Measurements from ENCODE around the gene TMEM183A. TPM values are rescaled to one million over a fixed set of nuclear protein-coding genes. Genes with fewer than 3 reads are reported as not detected.

TMEM183A gene
- total and polyA plus RNA-seq, 7 donors = 17.1 to 33.9 (median 20.9) TPM

DNA sequence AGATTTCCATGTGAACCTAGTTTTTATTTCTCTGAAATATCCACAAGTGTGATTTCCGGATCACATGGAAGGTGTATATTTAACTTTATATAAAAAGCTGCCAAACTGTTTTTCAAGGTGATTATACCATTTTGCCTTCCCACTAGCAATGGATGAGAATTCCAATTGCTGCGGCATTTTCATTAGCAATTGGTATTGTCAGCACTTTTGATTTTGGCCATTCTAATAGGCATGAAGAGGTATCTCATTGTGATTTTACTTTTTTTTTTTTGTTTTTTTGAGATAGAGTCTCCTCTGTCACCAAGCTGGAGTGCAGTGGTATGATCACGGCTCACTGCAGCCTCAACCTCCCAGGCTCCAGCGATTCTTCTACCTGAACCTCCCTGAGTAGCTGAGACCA is 35.1 kb upstream of the TMEM183A start:
- no peaks in the 10 kb centered on the region for H3K27me3 ChIP-seq (ENCODE audit: insufficient read depth in 3 of 3, low read length in 2 of 3)
- no peaks in the 10 kb centered on the region for H3K4me1 ChIP-seq
- no peaks in the 10 kb centered on the region for H3K36me3 ChIP-seq (ENCODE audit: insufficient read depth in 1 of 2, low read depth in 1 of 2)
- intact Hi-C loops (cut with DNase I) = no loop called here
- 69 to 73% (median 73%) methylated on average over 4 of the region's 4 CpGs for WGBS, 3 donors
- H3K9me3 ChIP-seq = no peaks in the 10 kb centered on the region
- ATAC-seq (no peak), DNase-seq (no peak)
- no peak overlapping the region for H3K4me3 ChIP-seq
- TF ChIP-seq, protein P1, sequence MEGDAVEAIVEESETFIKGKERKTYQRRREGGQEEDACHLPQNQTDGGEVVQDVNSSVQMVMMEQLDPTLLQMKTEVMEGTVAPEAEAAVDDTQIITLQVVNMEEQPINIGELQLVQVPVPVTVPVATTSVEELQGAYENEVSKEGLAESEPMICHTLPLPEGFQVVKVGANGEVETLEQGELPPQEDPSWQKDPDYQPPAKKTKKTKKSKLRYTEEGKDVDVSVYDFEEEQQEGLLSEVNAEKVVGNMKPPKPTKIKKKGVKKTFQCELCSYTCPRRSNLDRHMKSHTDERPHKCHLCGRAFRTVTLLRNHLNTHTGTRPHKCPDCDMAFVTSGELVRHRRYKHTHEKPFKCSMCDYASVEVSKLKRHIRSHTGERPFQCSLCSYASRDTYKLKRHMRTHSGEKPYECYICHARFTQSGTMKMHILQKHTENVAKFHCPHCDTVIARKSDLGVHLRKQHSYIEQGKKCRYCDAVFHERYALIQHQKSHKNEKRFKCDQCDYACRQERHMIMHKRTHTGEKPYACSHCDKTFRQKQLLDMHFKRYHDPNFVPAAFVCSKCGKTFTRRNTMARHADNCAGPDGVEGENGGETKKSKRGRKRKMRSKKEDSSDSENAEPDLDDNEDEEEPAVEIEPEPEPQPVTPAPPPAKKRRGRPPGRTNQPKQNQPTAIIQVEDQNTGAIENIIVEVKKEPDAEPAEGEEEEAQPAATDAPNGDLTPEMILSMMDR (IDR thresholded peaks at IDR 0.05) = no peak
- H3K27ac ChIP-seq = no peak overlapping the region

DNA sequence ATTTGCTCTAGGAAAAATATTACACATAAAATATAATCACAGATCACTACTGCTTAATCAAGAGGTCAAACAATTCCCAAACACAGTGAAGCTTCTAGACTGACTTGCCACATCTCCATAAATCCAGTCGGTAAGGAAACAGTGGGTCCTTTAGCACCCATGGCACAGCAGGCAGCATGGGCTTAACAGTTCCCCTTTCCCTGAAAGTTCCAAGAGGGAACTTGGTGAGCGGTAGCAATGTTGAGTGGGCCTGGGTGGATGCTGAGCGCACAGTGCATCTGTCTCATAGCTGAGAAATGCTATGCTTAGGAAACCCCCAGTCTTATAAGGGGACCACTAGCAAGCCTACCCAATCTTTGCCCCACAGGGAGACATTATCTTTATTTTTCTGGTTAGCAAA is 32.3 kb upstream of the TMEM183A start:
- Histone ChIP-seq H3K4me3 (no peak overlapping the region), H3K9me3 (no peaks in the 10 kb centered on the region), H3K27me3 (ENCODE audit: insufficient read depth in 3 of 3, low read length in 2 of 3) (peaks cover 0 to 3% (median 0%) of the 10 kb centered on the region in 3 donors), H3K36me3 (ENCODE audit: insufficient read depth in 1 of 2, low read depth in 1 of 2) (no peaks in the 10 kb centered on the region), H3K27ac (no peak overlapping the region), H3K4me1 (no peaks in the 10 kb centered on the region)
- 88 to 94% (median 92%) methylated on average over 3 of the region's 3 CpGs for WGBS, 3 donors
- TF ChIP-seq, protein P1 (IDR thresholded peaks at IDR 0.05) = no peak
- ATAC-seq (no peak), DNase-seq (no peak)
- intact Hi-C loops (cut with DNase I) = no loop called here

DNA sequence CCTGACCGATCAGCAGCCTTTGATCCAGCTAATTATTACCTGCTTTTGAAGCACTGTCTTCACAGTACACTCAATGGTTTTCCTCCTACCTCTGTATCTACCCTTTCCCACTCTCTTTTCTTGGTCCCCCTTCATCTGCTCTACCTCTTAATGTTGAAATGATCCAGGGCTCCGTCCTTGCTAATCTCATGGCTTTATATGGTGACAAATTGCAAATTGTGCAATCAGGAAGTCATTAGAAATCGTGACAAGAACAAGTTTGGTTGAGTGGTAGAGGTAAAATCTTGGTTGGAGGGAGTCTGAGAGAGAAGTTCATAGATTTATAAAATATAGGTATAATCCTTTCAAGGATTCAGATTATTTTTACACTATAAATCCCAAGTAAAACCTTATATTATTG is 30.5 kb upstream of the TMEM183A start:
- no peaks in the 10 kb centered on the region for H3K9me3 ChIP-seq
- intact Hi-C loops (cut with DNase I) = no loop called here
- H3K4me1 ChIP-seq = no peaks in the 10 kb centered on the region
- WGBS, 3 donors = 39 to 55% (median 49%) methylated on average over 3 of the region's 3 CpGs
- peaks cover 0 to 3% (median 0%) of the 10 kb centered on the region in 3 donors for H3K27me3 ChIP-seq (ENCODE audit: insufficient read depth in 3 of 3, low read length in 2 of 3)
- DNase-seq = no peak
- H3K4me3 ChIP-seq = no peak overlapping the region
- no peaks in the 10 kb centered on the region for H3K36me3 ChIP-seq (ENCODE audit: insufficient read depth in 1 of 2, low read depth in 1 of 2)
- H3K27ac ChIP-seq = no peak overlapping the region
- ATAC-seq = no peak
- TF ChIP-seq, protein P1 (IDR thresholded peaks at IDR 0.05) = no peak

DNA sequence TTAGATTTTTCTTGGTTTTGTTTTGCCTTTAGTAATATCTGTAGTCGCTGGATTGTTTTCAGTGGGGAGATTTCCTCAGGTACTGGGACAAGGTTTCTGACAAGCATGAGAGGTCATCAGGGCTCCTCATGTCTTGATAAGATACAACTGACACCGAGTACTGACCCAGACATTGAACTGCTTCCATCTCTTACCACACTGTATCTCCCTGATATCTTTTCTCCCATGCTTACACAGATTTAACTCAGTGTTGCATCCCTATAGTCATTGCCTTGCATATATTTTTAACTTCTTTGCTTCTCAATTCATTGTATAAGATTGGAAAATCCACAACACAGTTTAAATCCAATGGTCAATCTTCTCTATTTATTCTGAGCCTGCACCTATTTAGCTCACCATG is 27.7 kb upstream of the TMEM183A start:
- DNase-seq (no peak), ATAC-seq (no peak)
- 79 to 80% (median 80%) methylated on average over 2 of the region's 2 CpGs for WGBS, 3 donors
- Histone ChIP-seq H3K27ac (no peak overlapping the region), H3K4me1 (no peaks in the 10 kb centered on the region), H3K27me3 (ENCODE audit: insufficient read depth in 3 of 3, low read length in 2 of 3) (peaks cover 0 to 3% (median 0%) of the 10 kb centered on the region in 3 donors), H3K36me3 (ENCODE audit: insufficient read depth in 1 of 2, low read depth in 1 of 2) (no peaks in the 10 kb centered on the region), H3K9me3 (no peaks in the 10 kb centered on the region), H3K4me3 (no peak overlapping the region)
- intact Hi-C loops (cut with DNase I) = no loop called here
- TF ChIP-seq, protein P1 (IDR thresholded peaks at IDR 0.05) = no peak

DNA sequence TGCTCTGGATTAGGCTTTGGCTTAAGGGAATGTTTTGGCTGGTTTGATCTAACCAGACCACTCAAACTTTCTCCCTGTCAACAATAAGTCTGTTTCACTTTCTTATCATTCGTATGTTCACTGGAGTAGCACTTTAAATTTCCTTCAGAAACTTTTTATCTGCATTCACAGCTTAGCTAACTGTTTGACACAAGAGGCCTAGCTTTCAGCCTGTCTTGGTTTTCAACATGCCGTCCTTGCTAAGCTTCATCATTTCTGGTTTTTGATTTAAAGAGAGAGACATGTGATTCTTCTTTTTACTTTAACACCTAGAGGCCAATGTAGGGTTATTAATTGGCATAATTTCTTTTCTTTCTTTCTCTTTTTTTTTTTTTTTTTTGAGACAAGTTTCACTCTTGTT is 25.2 kb upstream of the TMEM183A start:
- intact Hi-C loops (cut with DNase I) = no loop called here
- no peaks in the 10 kb centered on the region for H3K36me3 ChIP-seq (ENCODE audit: insufficient read depth in 1 of 2, low read depth in 1 of 2)

More for the DNA sequence above, 25.2 kb upstream of the TMEM183A start:
- ATAC-seq (no peak), DNase-seq (no peak)
- no peaks in the 10 kb centered on the region for H3K9me3 ChIP-seq
- H3K27me3 ChIP-seq (ENCODE audit: insufficient read depth in 3 of 3, low read length in 2 of 3) = peaks cover 0 to 3% (median 0%) of the 10 kb centered on the region in 3 donors
- H3K4me3 ChIP-seq = no peak overlapping the region
- no peak overlapping the region for H3K27ac ChIP-seq
- TF ChIP-seq, protein P1 (IDR thresholded peaks at IDR 0.05) = no peak
- no peaks in the 10 kb centered on the region for H3K4me1 ChIP-seq
- 78 to 85% (median 81%) methylated on average over 2 of the region's 2 CpGs for WGBS, 3 donors

Measured in psoas muscle (tissue), 8 donors.